Nephron progenitor cell (in vitro differentiated cells): ENCODE measurements around the gene SIKE1.

Experiments
- DNase-seq: peaks from one replicate; pipeline ENCODE4 v3.0.0; 2021
- H3K27ac Mint-ChIP-seq: 2 replicates; pipeline ENCODE4 v1.8.0; 2021; ENCODE audit warnings: mild to moderate bottlenecking, moderate library complexity, mixed read lengths
- H3K27me3 Mint-ChIP-seq: 2 replicates; pipeline ENCODE4 v1.8.0; 2021; ENCODE audit warnings: mild to moderate bottlenecking, low read depth, mixed read lengths; ENCODE audit not compliant: poor library complexity
- H3K36me3 Mint-ChIP-seq: 2 replicates; pipeline ENCODE4 v1.8.0; 2021; ENCODE audit warnings: low read depth, mixed read lengths
- H3K4me1 Mint-ChIP-seq: 2 replicates; pipeline ENCODE4 v1.8.0; 2021; ENCODE audit warnings: mixed read lengths
- H3K4me3 Mint-ChIP-seq: 2 replicates; pipeline ENCODE4 v1.8.0; 2021; ENCODE audit warnings: mild to moderate bottlenecking, moderate library complexity, mixed read lengths
- H3K9me3 Mint-ChIP-seq: 2 replicates; pipeline ENCODE4 v1.8.0; 2021; ENCODE audit warnings: mild to moderate bottlenecking, moderate library complexity, mixed read lengths
- TF ChIP-seq, protein P1 (sequence below): fragments of 200-600 bp; sonication (generic); IDR thresholded peaks from 2 replicates; pipeline ENCODE4 v1.5.0; 2021; ENCODE audit warnings: antibody characterized with exemption

The SIKE1 gene

DNA sequence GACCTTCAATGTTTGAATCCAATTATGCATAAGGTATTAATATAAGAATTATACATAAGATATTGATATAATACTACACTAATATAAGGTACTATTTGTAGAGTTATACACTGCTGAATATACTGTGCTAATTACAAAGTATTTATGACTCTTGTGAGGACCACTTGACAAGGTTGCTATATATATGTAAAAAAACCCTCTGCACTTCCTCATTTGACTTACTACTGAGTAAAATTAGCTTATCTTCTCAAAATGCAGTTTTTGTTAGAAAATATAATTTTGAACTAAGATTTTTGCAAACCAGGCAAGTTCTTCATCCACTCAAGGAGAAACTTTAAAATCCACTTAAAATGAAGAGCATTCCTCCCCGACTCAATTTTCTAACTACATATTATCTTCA is 8.5 kb downstream of the SIKE1 start:
- Mint-ChIP-seq H3K27ac (no peak overlapping the region), H3K36me3 (peaks cover 49% of the 10 kb centered on the region), H3K9me3 (no peaks in the 10 kb centered on the region), H3K4me1 (no peaks in the 10 kb centered on the region), H3K27me3 (no peaks in the 10 kb centered on the region), H3K4me3 (no peak overlapping the region)
- TF ChIP-seq, protein P1, sequence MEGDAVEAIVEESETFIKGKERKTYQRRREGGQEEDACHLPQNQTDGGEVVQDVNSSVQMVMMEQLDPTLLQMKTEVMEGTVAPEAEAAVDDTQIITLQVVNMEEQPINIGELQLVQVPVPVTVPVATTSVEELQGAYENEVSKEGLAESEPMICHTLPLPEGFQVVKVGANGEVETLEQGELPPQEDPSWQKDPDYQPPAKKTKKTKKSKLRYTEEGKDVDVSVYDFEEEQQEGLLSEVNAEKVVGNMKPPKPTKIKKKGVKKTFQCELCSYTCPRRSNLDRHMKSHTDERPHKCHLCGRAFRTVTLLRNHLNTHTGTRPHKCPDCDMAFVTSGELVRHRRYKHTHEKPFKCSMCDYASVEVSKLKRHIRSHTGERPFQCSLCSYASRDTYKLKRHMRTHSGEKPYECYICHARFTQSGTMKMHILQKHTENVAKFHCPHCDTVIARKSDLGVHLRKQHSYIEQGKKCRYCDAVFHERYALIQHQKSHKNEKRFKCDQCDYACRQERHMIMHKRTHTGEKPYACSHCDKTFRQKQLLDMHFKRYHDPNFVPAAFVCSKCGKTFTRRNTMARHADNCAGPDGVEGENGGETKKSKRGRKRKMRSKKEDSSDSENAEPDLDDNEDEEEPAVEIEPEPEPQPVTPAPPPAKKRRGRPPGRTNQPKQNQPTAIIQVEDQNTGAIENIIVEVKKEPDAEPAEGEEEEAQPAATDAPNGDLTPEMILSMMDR, result no peak
- DNase-seq, result no peak

DNA sequence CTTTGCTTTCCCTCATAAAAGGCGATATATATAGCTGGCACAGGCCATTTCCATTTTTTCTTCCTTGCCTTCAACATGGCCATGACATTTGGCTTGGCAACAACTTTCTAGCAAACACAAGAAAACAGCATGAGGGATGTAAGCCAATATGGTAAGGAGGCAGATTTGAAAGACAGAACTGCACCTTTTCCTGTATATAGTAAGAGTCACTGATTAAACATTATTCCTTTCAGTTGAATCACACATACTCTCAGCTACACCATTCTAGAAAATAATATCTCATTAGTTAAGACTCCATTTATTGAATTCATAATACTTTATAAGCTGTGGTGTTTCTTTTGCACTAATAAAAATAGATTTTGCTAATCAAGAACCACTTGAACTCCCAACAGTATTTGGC is 9.5 kb downstream of the SIKE1 start:
- peaks cover 3% of the 10 kb centered on the region for H3K27me3 Mint-ChIP-seq
- peaks cover 39% of the 10 kb centered on the region for H3K36me3 Mint-ChIP-seq
- H3K9me3 Mint-ChIP-seq, result no peaks in the 10 kb centered on the region
- DNase-seq, result no peak
- no peak overlapping the region for H3K27ac Mint-ChIP-seq
- no peaks in the 10 kb centered on the region for H3K4me1 Mint-ChIP-seq
- no peak overlapping the region for H3K4me3 Mint-ChIP-seq
- TF ChIP-seq, protein P1, result no peak

DNA sequence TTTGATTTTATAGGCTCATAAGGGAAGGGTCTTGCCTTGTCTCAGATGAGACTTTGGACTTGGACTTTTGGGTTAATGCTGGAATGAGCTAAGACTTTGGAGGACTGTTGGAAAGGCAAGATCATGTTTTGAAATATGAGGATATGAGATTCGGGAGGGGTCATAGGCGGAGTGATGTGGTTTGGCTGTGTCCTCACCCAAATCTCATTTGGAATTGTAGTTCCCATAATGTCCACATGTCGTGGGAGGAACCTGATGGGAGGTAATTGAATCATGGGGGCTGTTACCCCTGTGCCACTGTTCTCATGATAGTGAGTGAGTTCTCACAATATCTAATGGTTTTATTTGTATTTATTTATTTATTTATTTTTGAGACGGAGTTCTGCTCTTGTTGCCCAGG is 15.8 kb downstream of the SIKE1 start:
- Mint-ChIP-seq H3K27ac (no peak overlapping the region), H3K27me3 (peaks cover 12% of the 10 kb centered on the region), H3K4me1 (no peaks in the 10 kb centered on the region)

DNA sequence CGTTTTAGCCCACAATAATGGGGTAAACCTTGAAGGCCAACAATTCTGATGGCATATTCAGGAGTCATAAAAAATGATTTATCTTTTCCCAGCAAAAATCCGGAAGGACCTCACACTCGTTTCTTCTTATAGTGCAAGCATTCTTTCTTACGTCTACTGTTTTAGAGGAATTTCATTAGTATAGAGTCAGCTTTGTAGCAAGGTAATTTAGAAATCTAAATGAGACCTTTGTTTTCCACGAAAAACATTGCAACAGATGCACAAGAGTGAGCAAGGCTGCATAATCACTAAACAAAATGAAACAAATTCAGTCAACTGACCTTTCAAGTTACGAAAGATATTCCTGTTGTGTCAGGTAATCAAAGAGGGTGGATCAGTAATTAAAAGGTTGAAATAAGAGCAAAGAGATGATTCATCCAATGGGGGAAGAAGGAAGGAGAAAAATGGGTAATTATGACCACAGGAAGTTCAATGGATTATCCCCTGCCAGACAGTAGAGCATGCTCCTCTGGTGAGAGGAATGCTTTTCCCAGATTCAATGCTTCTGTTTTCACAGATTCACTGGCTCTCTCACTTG is 22.1 kb downstream of the SIKE1 start:
- peaks cover 12% of the 10 kb centered on the region for H3K9me3 Mint-ChIP-seq
- TF ChIP-seq, protein P1, result peak; percentile 37
- peaks cover 7% of the 10 kb centered on the region for H3K27me3 Mint-ChIP-seq
- peaks cover 37% of the 10 kb centered on the region for H3K4me1 Mint-ChIP-seq
- peaks cover 7% of the 10 kb centered on the region for H3K36me3 Mint-ChIP-seq
- no peak for DNase-seq
- peak overlapping the region; percentile 96 for H3K4me3 Mint-ChIP-seq
- H3K27ac Mint-ChIP-seq, result peak overlapping the region; percentile 99

More for the DNA sequence above, 15.8 kb downstream of the SIKE1 start:
- Mint-ChIP-seq H3K4me3 (no peak overlapping the region), H3K36me3 (peaks cover 12% of the 10 kb centered on the region), H3K9me3 (no peaks in the 10 kb centered on the region)
- DNase-seq, result no peak
- TF ChIP-seq, protein P1, result no peak

DNA sequence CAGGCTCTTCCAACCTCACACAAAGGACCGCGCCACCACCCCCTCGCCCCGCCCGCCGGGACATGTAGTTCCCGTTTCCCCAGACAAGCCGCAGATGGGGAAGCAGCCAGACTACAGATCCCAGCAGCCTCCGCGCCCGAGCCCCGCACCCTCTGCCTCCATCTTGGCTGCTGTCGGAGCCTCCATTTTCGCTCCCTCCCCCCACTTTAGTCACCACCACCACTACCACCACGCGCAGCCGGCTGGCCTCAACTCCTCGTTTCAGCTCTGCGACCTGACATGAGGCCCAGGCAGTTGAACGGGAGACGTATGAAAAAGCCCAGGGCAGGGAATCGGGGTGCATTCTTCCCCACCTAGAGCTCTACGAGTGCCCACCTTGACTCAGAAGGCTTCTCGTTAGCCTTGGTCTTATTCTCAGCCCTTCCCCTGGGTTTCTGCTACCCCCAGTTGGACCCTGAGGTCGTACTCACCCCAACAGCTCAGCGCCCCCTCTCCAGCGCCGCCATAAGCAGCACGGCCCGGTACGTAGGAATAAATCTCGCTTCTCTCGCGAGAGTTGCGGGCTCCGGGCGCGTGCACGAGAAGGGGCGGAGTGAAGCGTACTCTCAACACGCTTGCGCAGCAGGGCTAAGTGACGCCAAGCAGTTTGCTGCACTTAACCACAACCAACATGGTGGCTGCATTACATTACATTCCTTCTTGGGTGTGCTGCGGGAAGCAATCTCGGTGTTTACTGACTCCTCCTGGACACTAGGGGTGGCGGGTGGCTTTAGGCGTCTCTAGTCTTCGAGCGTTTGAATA is 22.8 kb downstream of the SIKE1 start, which contains the start of gene CSDE1:
Gene CSDE1, minus strand, starts transcription at position 530 of the 801 bp plus-strand sequence. CDS start 18,094 bp downstream, outside the sequence.
- TF ChIP-seq, protein P1, result no peak
- H3K4me1 Mint-ChIP-seq, result peaks cover 41% of the 10 kb centered on the region
- H3K27ac Mint-ChIP-seq, result peak within 1 kb of the TSS; percentile 99
- H3K4me3 Mint-ChIP-seq, result peak within 1 kb of the TSS; percentile 96
- DNase-seq, result peak; percentile 96
- H3K9me3 Mint-ChIP-seq, result peaks cover 12% of the 10 kb centered on the region
- H3K36me3 Mint-ChIP-seq, result peaks cover 7% of the 10 kb centered on the region
- H3K27me3 Mint-ChIP-seq, result peaks cover 7% of the 10 kb centered on the region
